ENCODE measurements around the gene OGFOD3. TPM values are rescaled to one million over a fixed set of nuclear protein-coding genes. Genes with fewer than 3 reads are reported as not detected.
"Not testable (repeated sequence)": the region's sequence is repeated elsewhere in the genome, so short reads cannot be mapped to it uniquely, and the experiment has no call there.

Gene OGFOD3
- total RNA-seq, 1 experiment from 2014 or later: 26.6 TPM

GRCh38 chr17:82348866-82349265 lies 69.5 kb downstream of the OGFOD3 start:
- BruUV-seq (replicated peaks): no TSS peak
- H3K9me2 ChIP-seq (ENCODE audit: insufficient read depth): no peaks in the 10 kb centered on the region
- no peak overlapping the region for H3K4me2 ChIP-seq
- DNase-seq: no peak
- H2AFZ ChIP-seq: no peak overlapping the region
- H3F3A ChIP-seq (ENCODE audit: insufficient read depth, low read depth): no peaks in the 10 kb centered on the region
- H3K4me1 ChIP-seq (replicated peaks; ENCODE audit: insufficient read depth): no peaks in the 10 kb centered on the region
- no peak overlapping the region for H3K4me3 ChIP-seq
- intact Hi-C loops (cut with micrococcal nuclease; ENCODE audit: unreplicated experiment): no loop called here
- H4K20me1 ChIP-seq (ENCODE audit: insufficient read depth): no peaks in the 10 kb centered on the region
- no peak overlapping the region for H3K27ac ChIP-seq
- POLR2A ChIA-PET (ENCODE audit: unreplicated experiment): no interaction called here
- no peaks in the 10 kb centered on the region for H3K36me3 ChIP-seq (ENCODE audit: low read depth)
- H3K27me3 ChIP-seq (ENCODE audit: insufficient read depth, low read depth): no peaks in the 10 kb centered on the region
- CTCF ChIA-PET: no interaction called here
- TF ChIP-seq CTCF (conservative IDR thresholded peaks at IDR 0.05): no peak
- TF ChIP-seq EZH2 (IDR thresholded peaks at IDR 0.05; ENCODE audit: low read depth): no peak
- no peaks in the 10 kb centered on the region for H3K9me3 ChIP-seq (ENCODE audit: insufficient read depth, low read depth)
- no peaks in the 10 kb centered on the region for H3K79me2 ChIP-seq (ENCODE audit: low read depth)

DNA sequence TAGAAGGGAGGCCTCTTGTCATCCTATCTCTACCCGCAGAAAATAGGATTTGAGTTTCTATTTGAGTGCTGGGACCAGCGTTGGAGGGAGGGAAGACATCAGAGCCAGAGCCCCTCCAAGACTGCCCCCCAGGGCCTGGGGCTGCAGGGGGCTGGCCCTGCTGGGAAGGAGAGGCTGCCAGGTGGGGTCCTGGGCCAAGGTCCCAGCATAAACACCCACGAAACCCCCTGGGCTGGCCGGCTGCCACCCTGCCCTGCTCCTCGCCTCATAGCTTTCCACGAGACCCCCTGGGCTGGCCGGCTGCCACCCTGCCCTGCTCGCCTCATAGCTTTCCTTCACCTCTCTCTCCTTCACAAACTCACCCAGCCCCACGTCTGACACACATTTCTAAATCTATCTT lies 70.0 kb downstream of the OGFOD3 start:
- Histone ChIP-seq H3K27me3 (ENCODE audit: insufficient read depth, low read depth) (no peaks in the 10 kb centered on the region), H3K36me3 (ENCODE audit: low read depth) (no peaks in the 10 kb centered on the region), H3K79me2 (ENCODE audit: low read depth) (no peaks in the 10 kb centered on the region), H3K4me2 (no peak overlapping the region), H3K4me1 (replicated peaks; ENCODE audit: insufficient read depth) (no peaks in the 10 kb centered on the region), H3K9me2 (ENCODE audit: insufficient read depth) (no peaks in the 10 kb centered on the region), H2AFZ (no peak overlapping the region), H3K27ac (no peak overlapping the region), H3K4me3 (no peak overlapping the region), H3F3A (ENCODE audit: insufficient read depth, low read depth) (no peaks in the 10 kb centered on the region), H4K20me1 (ENCODE audit: insufficient read depth) (no peaks in the 10 kb centered on the region), H3K9me3 (ENCODE audit: insufficient read depth, low read depth) (no peaks in the 10 kb centered on the region)
- POLR2A ChIA-PET (ENCODE audit: unreplicated experiment): no interaction called here
- TF ChIP-seq EZH2 (IDR thresholded peaks at IDR 0.05; ENCODE audit: low read depth) (no peak), CTCF (conservative IDR thresholded peaks at IDR 0.05) (no peak)
- DNase-seq: no peak
- no TSS peak for BruUV-seq (replicated peaks)
- intact Hi-C loops (cut with micrococcal nuclease; ENCODE audit: unreplicated experiment): no loop called here
- CTCF ChIA-PET: interaction anchor here (0.6 kb wide), 1 partner anchor 10 kb away, joined by 9 read pairs; no protein-coding TSS in a partner anchor

- H3K4me2 ChIP-seq; DNase-seq; POLR2A ChIA-PET (ENCODE audit: unreplicated experiment): not testable (repeated sequence)
Measured at GRCh38 chr17:82347994-82348393, 70.4 kb downstream of the OGFOD3 start.

More at GRCh38 chr17:82347994-82348393, 70.4 kb downstream of the OGFOD3 start:
- intact Hi-C loops (cut with micrococcal nuclease; ENCODE audit: unreplicated experiment); H3K9me2 ChIP-seq (ENCODE audit: insufficient read depth); H3K79me2 ChIP-seq (ENCODE audit: low read depth); H2AFZ ChIP-seq; H3K36me3 ChIP-seq (ENCODE audit: low read depth); H3F3A ChIP-seq (ENCODE audit: insufficient read depth, low read depth); H3K4me3 ChIP-seq; H3K4me1 ChIP-seq (replicated peaks; ENCODE audit: insufficient read depth); H3K27ac ChIP-seq; H3K9me3 ChIP-seq (ENCODE audit: insufficient read depth, low read depth); BruUV-seq (replicated peaks); H4K20me1 ChIP-seq (ENCODE audit: insufficient read depth); H3K27me3 ChIP-seq (ENCODE audit: insufficient read depth, low read depth): not testable (repeated sequence)
- CTCF ChIA-PET: interaction anchor here (0.6 kb wide), 1 partner anchor 10 kb away, joined by 9 read pairs; no protein-coding TSS in a partner anchor

Measured in PC-9 (cell line).